ENCODE measurements around the gene NR2F2.

DNA sequence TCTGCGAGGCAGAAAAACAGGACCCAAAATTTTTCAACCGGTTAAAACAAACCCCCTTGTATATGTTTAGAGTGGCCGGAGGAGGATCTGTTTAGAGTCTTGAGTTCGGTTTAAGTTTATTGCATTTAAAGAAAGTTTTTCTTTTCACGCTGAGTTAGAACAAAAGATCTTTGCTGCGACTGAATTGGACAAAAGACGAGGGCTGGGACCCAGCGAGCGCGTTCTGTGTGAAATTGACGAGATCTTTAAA, 9.8 kb downstream of the NR2F2 start:
- no peak for TF ChIP-seq EZH2 (IDR thresholded peaks at IDR 0.05; ENCODE audit: low read length)
- TF ChIP-seq, protein P1, sequence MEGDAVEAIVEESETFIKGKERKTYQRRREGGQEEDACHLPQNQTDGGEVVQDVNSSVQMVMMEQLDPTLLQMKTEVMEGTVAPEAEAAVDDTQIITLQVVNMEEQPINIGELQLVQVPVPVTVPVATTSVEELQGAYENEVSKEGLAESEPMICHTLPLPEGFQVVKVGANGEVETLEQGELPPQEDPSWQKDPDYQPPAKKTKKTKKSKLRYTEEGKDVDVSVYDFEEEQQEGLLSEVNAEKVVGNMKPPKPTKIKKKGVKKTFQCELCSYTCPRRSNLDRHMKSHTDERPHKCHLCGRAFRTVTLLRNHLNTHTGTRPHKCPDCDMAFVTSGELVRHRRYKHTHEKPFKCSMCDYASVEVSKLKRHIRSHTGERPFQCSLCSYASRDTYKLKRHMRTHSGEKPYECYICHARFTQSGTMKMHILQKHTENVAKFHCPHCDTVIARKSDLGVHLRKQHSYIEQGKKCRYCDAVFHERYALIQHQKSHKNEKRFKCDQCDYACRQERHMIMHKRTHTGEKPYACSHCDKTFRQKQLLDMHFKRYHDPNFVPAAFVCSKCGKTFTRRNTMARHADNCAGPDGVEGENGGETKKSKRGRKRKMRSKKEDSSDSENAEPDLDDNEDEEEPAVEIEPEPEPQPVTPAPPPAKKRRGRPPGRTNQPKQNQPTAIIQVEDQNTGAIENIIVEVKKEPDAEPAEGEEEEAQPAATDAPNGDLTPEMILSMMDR (optimal IDR thresholded peaks at IDR 0.05 in 1 of 3, IDR thresholded peaks at IDR 0.05 in 1 of 3, conservative IDR thresholded peaks at IDR 0.05 in 1 of 3; ENCODE audit: extremely low read depth in 1 of 3, insufficient read depth in 2 of 3, low read length in 3 of 3), result no peak

Data from keratinocyte (primary cell).